Esophagus mucosa (tissue), 1 donor: ENCODE results near the gene OR7A10. TPM values are rescaled to one million over a fixed set of nuclear protein-coding genes. Genes with fewer than 3 reads are reported as not detected.
"Not testable (repeated sequence)": the region's sequence is repeated elsewhere in the genome, so short reads cannot be mapped to it uniquely, and the experiment has no call there.

ENCODE experiments used
- ATAC-seq: fragments of 200-7000 bp; cut with Tn5 transposase; one replicate; pipeline ENCODE4 v1.9.1; 2020
- total RNA-seq: library from RNA; stranded (reverse); gene quantifications from one replicate; pipeline ENCODE4 v1.2.4, GENCODE V29; 2023
- donor health status: DM: yes; HTN: yes; CAD: no.

OR7A10 gene
- total RNA-seq, 1 donor from 2014 or later = not detected

GRCh38 chr19:14795078-14795721 lies 53.5 kb downstream of the OR7A10 start:
- no peak for ATAC-seq

GRCh38 chr19:14792250-14792649 lies 56.5 kb downstream of the OR7A10 start:
- ATAC-seq = not testable (repeated sequence)

Other genes starting within 250 kb of the OR7A10 start
- gene ADGRE3, start 174.1 kb downstream of the OR7A10 start, total RNA-seq = 0.12 TPM
- gene ZNF333, start 158.9 kb downstream of the OR7A10 start, total RNA-seq = 3.5 TPM
- gene ADGRE2, start 70.4 kb downstream of the OR7A10 start, total RNA-seq = 1.5 TPM
- not detected for gene OR7A5, start 13.7 kb downstream of the OR7A10 start, total RNA-seq
- not detected for gene OR7C1, start 13.7 kb downstream of the OR7A10 start, total RNA-seq
- gene OR7A17, start 37.2 kb upstream of the OR7A10 start, total RNA-seq = not detected
- gene OR7C2, start 92.6 kb upstream of the OR7A10 start, total RNA-seq = not detected
- gene SLC1A6, start 130.9 kb upstream of the OR7A10 start, total RNA-seq = not detected
- gene CASP14, start 200.6 kb upstream of the OR7A10 start, total RNA-seq = 0.16 TPM
- gene OR1I1, start 233.3 kb upstream of the OR7A10 start, total RNA-seq = not detected